HG03432 (cell line): ENCODE measurements around the gene SIGLEC1.

Experiments
- ATAC-seq: cut with Tn5 transposase; IDR thresholded peaks from one replicate; pipeline ENCODE4 v1.9.1; 2021; ENCODE audit warnings: mild to moderate bottlenecking, moderate library complexity; ENCODE audit not compliant: unreplicated experiment

The SIGLEC1 gene

GRCh38 chr20:3729378-3729777 lies 17.0 kb upstream of the SIGLEC1 start:
- no peak for ATAC-seq

GRCh38 chr20:3728876-3729275 lies 16.5 kb upstream of the SIGLEC1 start:
- ATAC-seq, result no peak

- no peak for ATAC-seq
These were observed 16.0 kb upstream of the SIGLEC1 start for GRCh38 chr20:3728354-3728753.

- ATAC-seq, result no peak
These were observed 15.1 kb upstream of the SIGLEC1 start for GRCh38 chr20:3727401-3728021.

GRCh38 chr20:3724356-3724755 lies 12.0 kb upstream of the SIGLEC1 start:
- ATAC-seq, result no peak

GRCh38 chr20:3723284-3723683 lies 10.9 kb upstream of the SIGLEC1 start:
- no peak for ATAC-seq

GRCh38 chr20:3721912-3722311 lies 9.5 kb upstream of the SIGLEC1 start:
- ATAC-seq, result no peak

- ATAC-seq, result no peak
These were observed 8.2 kb upstream of the SIGLEC1 start for GRCh38 chr20:3720626-3721025.

- ATAC-seq, result no peak
These were observed 7.7 kb upstream of the SIGLEC1 start for GRCh38 chr20:3720068-3720467.

- ATAC-seq, result no peak
These were observed 6.6 kb upstream of the SIGLEC1 start for GRCh38 chr20:3719046-3719445.

GRCh38 chr20:3716195-3716834 lies 3.9 kb upstream of the SIGLEC1 start:
- ATAC-seq, result peak; percentile 47

GRCh38 chr20:3714092-3714491 lies 1.7 kb upstream of the SIGLEC1 start:
- ATAC-seq, result no peak

GRCh38 chr20:3711484-3711941 lies 887 bp downstream of the SIGLEC1 start:
- ATAC-seq, result no peak

- no peak for ATAC-seq
These were observed 1.5 kb downstream of the SIGLEC1 start for GRCh38 chr20:3710703-3711483.

GRCh38 chr20:3710011-3710466 lies 2.4 kb downstream of the SIGLEC1 start:
- no peak for ATAC-seq

GRCh38 chr20:3707508-3707899 lies 4.9 kb downstream of the SIGLEC1 start:
- no peak for ATAC-seq

- no peak for ATAC-seq
These were observed 5.5 kb downstream of the SIGLEC1 start for GRCh38 chr20:3706774-3707507.

- no peak for ATAC-seq
These were observed 6.2 kb downstream of the SIGLEC1 start for GRCh38 chr20:3705970-3706739.

- no peak for ATAC-seq
These were observed 6.9 kb downstream of the SIGLEC1 start for GRCh38 chr20:3705491-3705969.

- no peak for ATAC-seq
These were observed 8.3 kb downstream of the SIGLEC1 start for GRCh38 chr20:3704087-3704486.
